Hepatocyte (in vitro differentiated cells): ENCODE measurements around the gene CPM. TPM values are rescaled to one million over a fixed set of nuclear protein-coding genes. Genes with fewer than 3 reads are reported as not detected.

Source experiments
- DNase-seq: peaks from one replicate; pipeline ENCODE4 v3.0.0-alpha.2; 2016; ENCODE audit warnings: low spot score
- H2AFZ ChIP-seq: fragments of 200-600 bp; sonication (generic); 2 replicates; pipeline ENCODE4 v1.6.0; 2016; ENCODE audit warnings: antibody characterized with exemption, mild to moderate bottlenecking
- H3K27ac ChIP-seq: fragments of 200-600 bp; sonication (generic); 2 replicates; pipeline ENCODE4 v1.5.1; 2016; ENCODE audit warnings: mild to moderate bottlenecking
- H3K27me3 ChIP-seq: fragments of 200-600 bp; sonication (generic); 2 replicates; pipeline ENCODE4 v1.6.1; 2016
- H3K36me3 ChIP-seq: fragments of 200-600 bp; sonication (generic); replicated peaks from 2 replicates; pipeline ENCODE4 v1.5.1; 2016; ENCODE audit warnings: low read depth; ENCODE audit not compliant: insufficient read depth
- H3K4me1 ChIP-seq: fragments of 200-600 bp; sonication (generic); 2 replicates; pipeline ENCODE4 v1.5.1; 2016; ENCODE audit warnings: mild to moderate bottlenecking, moderate library complexity; ENCODE audit not compliant: insufficient read depth
- H3K4me2 ChIP-seq: fragments of 200-600 bp; sonication (generic); 2 replicates; pipeline ENCODE4 v1.6.0; 2016
- H3K4me3 ChIP-seq: fragments of 200-600 bp; sonication (generic); 2 replicates; pipeline ENCODE4 v1.5.1; 2016; ENCODE audit warnings: mild to moderate bottlenecking
- H3K79me2 ChIP-seq: fragments of 200-600 bp; sonication (generic); 2 replicates; pipeline ENCODE4 v1.6.0; 2017; ENCODE audit warnings: mild to moderate bottlenecking
- H3K9me2 ChIP-seq: fragments of 200-600 bp; sonication (generic); replicated peaks from 2 replicates; pipeline ENCODE4 v1.6.0; 2017; ENCODE audit warnings: mild to moderate bottlenecking; ENCODE audit not compliant: insufficient read depth
- H3K9me3 ChIP-seq: fragments of 200-600 bp; sonication (generic); 2 replicates; pipeline ENCODE4 v1.5.1; 2016; ENCODE audit warnings: low read depth, mild to moderate bottlenecking
- H4K20me1 ChIP-seq: fragments of 200-600 bp; sonication (generic); 2 replicates; pipeline ENCODE4 v1.6.0; 2016; ENCODE audit warnings: mild to moderate bottlenecking; ENCODE audit not compliant: insufficient read depth, poor library complexity, severe bottlenecking
- EZH2 ChIP-seq: fragments of 200-600 bp; sonication (generic); IDR thresholded peaks from 2 replicates; pipeline ENCODE4 v1.6.1; 2016; ENCODE audit warnings: antibody characterized with exemption, mild to moderate bottlenecking, borderline replicate concordance
- EZH2phosphoT487 ChIP-seq: fragments of 200-600 bp; sonication (generic); IDR thresholded peaks from one replicate; pipeline ENCODE4 v1.6.1; 2018; ENCODE audit warnings: antibody characterized with exemption, mild to moderate bottlenecking, low read depth, moderate library complexity; ENCODE audit not compliant: unreplicated experiment, severe bottlenecking
- WGBS: methylation state at CpG from one replicate; pipeline ENCODE4 v1.1.6; 2016; ENCODE audit warnings: low lambda C conversion rate; ENCODE audit errors: missing lambda C conversion rate; 5-methylcytosine and 5-hydroxymethylcytosine counted together
- polyA plus RNA-seq: library from polyadenylated mRNA; unstranded; fragments of >200 nt; fragmentation: Nextera tagmentation; extraction: Ambion mirVana; gene quantifications from 2 replicates; pipeline ENCODE4 v1.2.1, GENCODE V29; 2016
- total RNA-seq: library from RNA; depleted of rRNA; stranded (reverse); fragments of >200 nt; gene quantifications from 2 replicates; pipeline ENCODE4 v1.2.3, GENCODE V29; 2014
- TF ChIP-seq, protein P1 (sequence below): fragments of 200-600 bp; sonication (generic); IDR thresholded peaks from 2 replicates; pipeline ENCODE4 v1.5.1; 2016; ENCODE audit warnings: antibody characterized with exemption, mild to moderate bottlenecking; ENCODE audit not compliant: poor library complexity

Gene CPM
- total and polyA plus RNA-seq, 2 experiments from 2014 or later, result 26.8 to 28.0 TPM

DNA sequence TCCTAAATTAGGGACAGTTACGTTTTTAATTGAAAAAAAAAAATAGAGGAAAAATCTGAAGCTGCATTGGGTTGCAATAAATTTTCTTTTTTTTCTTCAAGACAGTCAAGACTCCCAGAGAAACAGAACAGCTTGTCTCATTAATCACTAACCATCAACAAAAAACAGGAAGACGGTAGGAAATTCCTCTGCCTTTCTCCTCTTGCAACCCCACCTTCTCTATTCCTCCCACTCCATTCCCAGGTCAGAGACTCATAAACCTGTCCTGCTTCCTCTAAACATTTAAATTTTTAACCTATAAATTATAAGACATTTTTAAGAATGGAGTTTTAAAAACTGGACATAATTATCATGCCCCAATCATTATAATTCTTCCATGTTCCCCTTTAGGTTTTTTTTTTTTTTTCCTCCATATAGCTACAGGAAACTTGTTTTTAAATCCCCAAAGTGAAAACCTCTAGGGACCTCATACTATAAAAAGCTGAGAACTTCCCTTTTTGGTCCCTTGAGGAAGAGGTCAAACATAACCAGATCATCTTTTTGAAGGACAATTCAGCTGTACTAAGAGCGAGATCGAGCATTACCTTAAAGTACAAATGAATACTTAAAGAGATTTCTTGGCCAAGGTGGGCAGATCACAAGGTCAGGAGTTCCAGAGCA, 36.0 kb downstream of the CPM start:
- H3K27ac ChIP-seq, result no peak overlapping the region
- no peak overlapping the region for H3K4me2 ChIP-seq
- H4K20me1 ChIP-seq, result no peaks in the 10 kb centered on the region
- WGBS, result 78% methylated on average over 4 of the region's 4 CpGs
- no peaks in the 10 kb centered on the region for H3K79me2 ChIP-seq
- no peak overlapping the region for H3K4me3 ChIP-seq
- H2AFZ ChIP-seq, result no peak overlapping the region
- H3K4me1 ChIP-seq, result peaks cover 4% of the 10 kb centered on the region
- H3K36me3 ChIP-seq, result no peaks in the 10 kb centered on the region
- no peaks in the 10 kb centered on the region for H3K9me2 ChIP-seq
- no peaks in the 10 kb centered on the region for H3K9me3 ChIP-seq
- no peaks in the 10 kb centered on the region for H3K27me3 ChIP-seq
- TF ChIP-seq, protein P1, sequence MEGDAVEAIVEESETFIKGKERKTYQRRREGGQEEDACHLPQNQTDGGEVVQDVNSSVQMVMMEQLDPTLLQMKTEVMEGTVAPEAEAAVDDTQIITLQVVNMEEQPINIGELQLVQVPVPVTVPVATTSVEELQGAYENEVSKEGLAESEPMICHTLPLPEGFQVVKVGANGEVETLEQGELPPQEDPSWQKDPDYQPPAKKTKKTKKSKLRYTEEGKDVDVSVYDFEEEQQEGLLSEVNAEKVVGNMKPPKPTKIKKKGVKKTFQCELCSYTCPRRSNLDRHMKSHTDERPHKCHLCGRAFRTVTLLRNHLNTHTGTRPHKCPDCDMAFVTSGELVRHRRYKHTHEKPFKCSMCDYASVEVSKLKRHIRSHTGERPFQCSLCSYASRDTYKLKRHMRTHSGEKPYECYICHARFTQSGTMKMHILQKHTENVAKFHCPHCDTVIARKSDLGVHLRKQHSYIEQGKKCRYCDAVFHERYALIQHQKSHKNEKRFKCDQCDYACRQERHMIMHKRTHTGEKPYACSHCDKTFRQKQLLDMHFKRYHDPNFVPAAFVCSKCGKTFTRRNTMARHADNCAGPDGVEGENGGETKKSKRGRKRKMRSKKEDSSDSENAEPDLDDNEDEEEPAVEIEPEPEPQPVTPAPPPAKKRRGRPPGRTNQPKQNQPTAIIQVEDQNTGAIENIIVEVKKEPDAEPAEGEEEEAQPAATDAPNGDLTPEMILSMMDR, result no peak
- TF ChIP-seq EZH2phosphoT487 (no peak), EZH2 (no peak)
- no peak for DNase-seq

- no peak for DNase-seq
- no peak overlapping the region for H3K4me2 ChIP-seq
- H3K9me2 ChIP-seq, result no peaks in the 10 kb centered on the region
- no peaks in the 10 kb centered on the region for H3K4me1 ChIP-seq
- no peaks in the 10 kb centered on the region for H4K20me1 ChIP-seq
- H2AFZ ChIP-seq, result no peak overlapping the region
- H3K36me3 ChIP-seq, result no peaks in the 10 kb centered on the region
- no peak overlapping the region for H3K27ac ChIP-seq
- TF ChIP-seq EZH2phosphoT487 (no peak), EZH2 (no peak)
- TF ChIP-seq, protein P1, result no peak
- H3K9me3 ChIP-seq, result no peaks in the 10 kb centered on the region
- H3K79me2 ChIP-seq, result no peaks in the 10 kb centered on the region
- WGBS, result 92% methylated on average over 7 of the region's 7 CpGs
- H3K27me3 ChIP-seq, result no peaks in the 10 kb centered on the region
- H3K4me3 ChIP-seq, result no peak overlapping the region
Observed at GRCh38 chr12:68894276-68894855, 38.6 kb downstream of the CPM start.

GRCh38 chr12:68893741-68894140, 39.2 kb downstream of the CPM start:
- Histone ChIP-seq H3K79me2 (no peaks in the 10 kb centered on the region), H2AFZ (no peak overlapping the region), H3K4me3 (no peak overlapping the region), H3K4me1 (no peaks in the 10 kb centered on the region), H3K36me3 (no peaks in the 10 kb centered on the region), H3K27me3 (no peaks in the 10 kb centered on the region), H4K20me1 (no peaks in the 10 kb centered on the region), H3K27ac (no peak overlapping the region), H3K4me2 (no peak overlapping the region), H3K9me3 (no peaks in the 10 kb centered on the region), H3K9me2 (no peaks in the 10 kb centered on the region)
- WGBS, result 97% methylated on average over 3 of the region's 3 CpGs
- no peak for DNase-seq
- TF ChIP-seq EZH2phosphoT487 (no peak), EZH2 (no peak)
- TF ChIP-seq, protein P1, result no peak
